H1 (cell line): ENCODE results near the gene XPNPEP1. TPM values are rescaled to one million over a fixed set of nuclear protein-coding genes. Genes with fewer than 3 reads are reported as not detected.

ENCODE experiments used
- CTCF ChIA-PET: fragments of 300-600 bp; sonication (Branson Sonifier 250); formaldehyde crosslinking; loops from one replicate; lab custom pipeline; 2021; ENCODE audit not compliant: partially characterized antibody; lab: Charles Lee
- POLR2A ChIA-PET: fragments of 300-600 bp; sonication (Branson Sonifier 250); formaldehyde crosslinking; loops from one replicate; lab custom pipeline; 2021; ENCODE audit warnings: inconsistent platforms; ENCODE audit not compliant: partially characterized antibody; lab: Charles Lee
- DNase-seq, 2 experiments: peaks; one replicate each; pipeline versions ENCODE4 v3.0.0 to v3.0.0-alpha.2; 2010 to 2022; ENCODE audit warnings: low spot score in 2 of 2, low read depth in 1 of 2, mixed read lengths in 1 of 2
- FAIRE-seq: peaks from 2 replicates; lab custom pipeline; 2011; peaks lifted over from hg19 to GRCh38; lab: Jason Lieb, UNC
- H2AFZ ChIP-seq: 2 replicates; pipeline ENCODE4 v1.8.1; 2012; ENCODE audit warnings: low read length, inconsistent platforms
- H2AK5ac ChIP-seq: 2 replicates; pipeline ENCODE4 v1.6.1; 2013; ENCODE audit warnings: low read depth, low read length
- H2BK120ac ChIP-seq: replicated peaks from 2 replicates; pipeline ENCODE3; 2013; ENCODE audit warnings: low read depth, low read length, inconsistent platforms
- H2BK12ac ChIP-seq: 2 replicates; pipeline ENCODE4 v1.6.1; 2013; ENCODE audit warnings: low read depth, low read length
- H2BK15ac ChIP-seq: 2 replicates; pipeline ENCODE4 v1.6.1; 2013; ENCODE audit warnings: low read length
- H2BK20ac ChIP-seq: 2 replicates; pipeline ENCODE4 v1.6.1; 2013; ENCODE audit warnings: low read length
- H2BK5ac ChIP-seq: 2 replicates; pipeline ENCODE4 v1.6.1; 2013; ENCODE audit warnings: low read depth, low read length
- H3K14ac ChIP-seq: 2 replicates; pipeline ENCODE4 v1.6.1; 2013; ENCODE audit warnings: inconsistent platforms; ENCODE audit not compliant: insufficient read length
- H3K18ac ChIP-seq: 2 replicates; pipeline ENCODE4 v1.6.1; 2013; ENCODE audit warnings: low read length; ENCODE audit errors: extremely low read depth
- H3K23ac ChIP-seq: 2 replicates; pipeline ENCODE4 v1.6.1; 2013; ENCODE audit warnings: inconsistent platforms; ENCODE audit not compliant: insufficient read length
- H3K23me2 ChIP-seq: 2 replicates; pipeline ENCODE4 v1.6.1; 2013; ENCODE audit warnings: low read depth, low read length
- H3K27ac ChIP-seq: 2 replicates; pipeline ENCODE4 v1.6.1; 2011; ENCODE audit warnings: low read depth, low read length, inconsistent platforms
- H3K27me3 ChIP-seq, 4 experiments: replicated peaks in 1 of 4; 1 replicate in 1 of 4; 2 replicates in 3 of 4; pipeline versions ENCODE4 v1.6.1 to v1.8.1; 2011 to 2013; ENCODE audit warnings: low read length in 3 of 4, mild to moderate bottlenecking in 3 of 4, inconsistent platforms in 2 of 4, mixed read lengths in 2 of 4, moderate library complexity in 1 of 4; ENCODE audit not compliant: control insufficient read depth in 3 of 4, insufficient read depth in 3 of 4; ENCODE audit errors: extremely low read depth in 1 of 4
- H3K36me3 ChIP-seq, 4 experiments: 2 replicates each; pipeline versions ENCODE4 v1.6.1 to v1.8.1; 2011 to 2013; ENCODE audit warnings: mild to moderate bottlenecking in 4 of 4, low read length in 3 of 4, moderate library complexity in 2 of 4, control low read depth in 1 of 4, inconsistent platforms in 1 of 4; ENCODE audit not compliant: insufficient read depth in 4 of 4, control insufficient read depth in 2 of 4
- H3K4ac ChIP-seq: replicated peaks from 2 replicates; pipeline ENCODE3; 2013; ENCODE audit warnings: low read length, low read depth, mixed read lengths, inconsistent platforms; ENCODE audit not compliant: insufficient read length
- H3K4me1 ChIP-seq, 4 experiments: replicated peaks in 1 of 4; 1 replicate in 1 of 4; 2 replicates in 3 of 4; pipeline versions ENCODE4 v1.6.1 to v1.8.1; 2011 to 2013; ENCODE audit warnings: low read length in 3 of 4, inconsistent platforms in 2 of 4, mixed read lengths in 1 of 4; ENCODE audit not compliant: insufficient read depth in 4 of 4, control insufficient read depth in 3 of 4
- H3K4me2 ChIP-seq, 2 experiments: 2 replicates each; pipeline versions ENCODE4 v1.6.1 to v1.8.1; 2011 to 2013; ENCODE audit warnings: low read depth in 2 of 2, low read length in 2 of 2, control low read depth in 1 of 2, inconsistent platforms in 1 of 2, mild to moderate bottlenecking in 1 of 2; ENCODE audit not compliant: insufficient read depth in 1 of 2
- H3K4me3 ChIP-seq, 4 experiments: fragments of 200-600, 300-600 bp in 1 of 4; sonication (generic), shearing (Covaris generic), sonication (Bioruptor Twin) in 1 of 4; 2 replicates each; pipeline versions ENCODE4 v1.5.1 to v1.8.1; 2011 to 2016; ENCODE audit warnings: low read length in 4 of 4, low read depth in 3 of 4, control low read depth in 2 of 4, inconsistent platforms in 2 of 4, mild to moderate bottlenecking in 2 of 4, mixed read lengths in 1 of 4, moderate library complexity in 1 of 4; ENCODE audit not compliant: insufficient read depth in 2 of 4; ENCODE audit errors: extremely low read depth in 1 of 4
- H3K56ac ChIP-seq: replicated peaks from 2 replicates; pipeline ENCODE3; 2013; ENCODE audit warnings: low read depth, mild to moderate bottlenecking, mixed read lengths, low read length, inconsistent platforms; ENCODE audit not compliant: insufficient read length
- H3K79me1 ChIP-seq: 2 replicates; pipeline ENCODE4 v1.6.1; 2013; ENCODE audit warnings: low read depth, low read length, control low read depth
- H3K79me2 ChIP-seq, 2 experiments: 2 replicates each; pipeline versions ENCODE4 v1.6.1 to v1.8.1; 2012 to 2013; ENCODE audit warnings: low read length in 2 of 2, mild to moderate bottlenecking in 2 of 2, inconsistent platforms in 1 of 2; ENCODE audit not compliant: insufficient read depth in 2 of 2, control insufficient read depth in 1 of 2
- H3K9ac ChIP-seq, 4 experiments: replicated peaks in 1 of 4; 1 replicate in 1 of 4; 2 replicates in 3 of 4; pipeline versions ENCODE4 v1.6.1 to v1.8.1; 2011 to 2013; ENCODE audit warnings: low read depth in 3 of 4, low read length in 3 of 4, control low read depth in 2 of 4, mild to moderate bottlenecking in 2 of 4, moderate library complexity in 2 of 4, inconsistent platforms in 1 of 4; ENCODE audit errors: extremely low read depth in 1 of 4
- H3K9me3 ChIP-seq, 2 experiments: 2 replicates each; pipeline versions ENCODE4 v1.6.1 to v1.8.1; 2012 to 2013; ENCODE audit warnings: mild to moderate bottlenecking in 2 of 2, moderate library complexity in 2 of 2, control low read depth in 1 of 2, inconsistent platforms in 1 of 2, low read depth in 1 of 2, low read length in 1 of 2, mixed read lengths in 1 of 2; ENCODE audit not compliant: insufficient read depth in 2 of 2
- H4K20me1 ChIP-seq, 2 experiments: replicated peaks in 1 of 2; 2 replicates each; pipeline versions ENCODE3 to v1.8.1; 2011 to 2013; ENCODE audit warnings: inconsistent platforms in 2 of 2, low read length in 2 of 2, mild to moderate bottlenecking in 1 of 2; ENCODE audit not compliant: insufficient read depth in 2 of 2, control insufficient read depth in 1 of 2
- H4K5ac ChIP-seq: 2 replicates; pipeline ENCODE4 v1.6.1; 2013; ENCODE audit warnings: low read length, low read depth, mixed read lengths, inconsistent platforms; ENCODE audit not compliant: insufficient read length
- H4K8ac ChIP-seq: 2 replicates; pipeline ENCODE4 v1.8.0; 2013; ENCODE audit warnings: mild to moderate bottlenecking, moderate library complexity, low read length, inconsistent platforms; ENCODE audit not compliant: insufficient read depth; ENCODE audit errors: extremely low read depth
- H4K91ac ChIP-seq: replicated peaks from 2 replicates; pipeline ENCODE3; 2013; ENCODE audit warnings: low read length, mixed read lengths, inconsistent platforms; ENCODE audit not compliant: insufficient read length
- CHD2 ChIP-seq: IDR thresholded peaks from 2 replicates; pipeline ENCODE4 v1.6.1; 2012; ENCODE audit warnings: low read length, improper control_type of control experiment
- EZH2 ChIP-seq: fragments of 200-600 bp; sonication (generic); IDR thresholded peaks from 2 replicates; pipeline ENCODE4 v1.7.1; 2012; ENCODE audit warnings: low read depth, mild to moderate bottlenecking, moderate library complexity, low read length, inconsistent platforms; ENCODE audit not compliant: severe bottlenecking
- GTF2F1 ChIP-seq: IDR thresholded peaks from 2 replicates; pipeline ENCODE4 v1.6.1; 2012; ENCODE audit warnings: low read depth, low read length, improper control_type of control experiment, borderline replicate concordance
- POU5F1 ChIP-seq: IDR thresholded peaks from 2 replicates; pipeline ENCODE4 v1.6.1; 2011; ENCODE audit warnings: low read depth, mild to moderate bottlenecking, low read length, moderate library complexity
- TAF1 ChIP-seq: IDR thresholded peaks from 2 replicates; pipeline ENCODE4 v1.6.1; 2011; ENCODE audit warnings: mild to moderate bottlenecking, low read depth, low read length
- TAF7 ChIP-seq: optimal IDR thresholded peaks from 2 replicates; pipeline ENCODE3; 2011; ENCODE audit warnings: low read depth, mild to moderate bottlenecking, inconsistent platforms, low read length, moderate library complexity, borderline replicate concordance
- USF2 ChIP-seq: IDR thresholded peaks from 2 replicates; pipeline ENCODE4 v1.6.1; 2011; ENCODE audit warnings: low read length, improper control_type of control experiment
- YY1 ChIP-seq: IDR thresholded peaks from 2 replicates; pipeline ENCODE4 v1.6.1; 2011; ENCODE audit warnings: low read depth, mild to moderate bottlenecking, low read length
- WGBS, 2 experiments: shearing (Covaris generic) in 1 of 2; methylation state at CpG; one replicate each; pipeline versions ENCODE4 v1.1.6 to v1.1.7; 2013 to 2015; ENCODE audit warnings: low lambda C conversion rate in 2 of 2, mixed read lengths in 2 of 2, inconsistent platforms in 1 of 2, low coverage in 1 of 2, missing lambda C conversion rate in 1 of 2; ENCODE audit not compliant: insufficient replicate concordance in 2 of 2, insufficient coverage in 1 of 2, insufficient read length in 1 of 2; ENCODE audit errors: extremely low coverage in 1 of 2, missing lambda C conversion rate in 1 of 2; 5-methylcytosine and 5-hydroxymethylcytosine counted together
- polyA plus RNA-seq, 7 experiments: library from polyadenylated mRNA; depleted of rRNA in 3 of 7; stranded (reverse) in 5 of 7; unstranded in 2 of 7; fragments of >200 nt in 5 of 7; fragments of 200-250 nt in 2 of 7; gene quantifications; 1 replicate in 5 of 7; 2 replicates in 1 of 7; 4 replicates in 1 of 7; pipeline versions ENCODE4 v1.2.1 to v1.2.3, GENCODE V29; 2011 to 2013; ENCODE audit warnings: missing spikeins in 2 of 7, mixed read lengths in 2 of 7
- total RNA-seq: library from RNA; stranded (reverse); fragmentation: NEBNext Ultra II Directional; extraction: Animal tissue kit (Norgen Biotek cat#: 25700); gene quantifications from 2 replicates; pipeline ENCODE4 v1.2.1, GENCODE V29; 2021
- TF ChIP-seq, protein P1 (sequence below): IDR thresholded peaks from 2 replicates; pipeline ENCODE4 v1.6.1; 2011; ENCODE audit warnings: low read depth, mild to moderate bottlenecking, low read length; ENCODE audit not compliant: insufficient read depth

XPNPEP1 gene
- total and polyA plus RNA-seq, 2 of the 8 experiments (the other 6 are each of a cell fraction or from before 2014, with no cell fraction given): 61.1 to 201 TPM

DNA sequence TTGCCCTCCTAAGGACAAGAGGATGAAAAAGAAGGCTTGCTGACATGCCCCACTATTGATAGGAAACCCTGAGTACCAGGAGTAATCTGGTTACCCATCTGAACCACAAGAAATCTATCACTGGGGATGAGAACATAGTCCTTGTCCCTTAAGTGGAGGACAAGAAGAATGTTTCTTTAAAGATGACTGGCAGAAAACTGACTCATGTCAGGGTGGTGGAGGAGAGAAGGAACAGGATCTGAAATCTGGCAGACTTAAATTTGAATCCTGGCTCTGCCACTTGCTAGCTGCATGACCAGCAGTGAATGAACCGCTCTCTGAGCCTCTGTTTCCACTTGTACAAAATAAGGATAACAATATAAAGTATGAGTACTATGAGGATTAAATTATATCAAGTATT, 38.9 kb upstream of the XPNPEP1 start:
- TF ChIP-seq TAF7 (no peak), USF2 (no peak), YY1 (no peak), POU5F1 (no peak), GTF2F1 (no peak), EZH2 (no peak), TAF1 (no peak), CHD2 (no peak)
- TF ChIP-seq, protein P1, sequence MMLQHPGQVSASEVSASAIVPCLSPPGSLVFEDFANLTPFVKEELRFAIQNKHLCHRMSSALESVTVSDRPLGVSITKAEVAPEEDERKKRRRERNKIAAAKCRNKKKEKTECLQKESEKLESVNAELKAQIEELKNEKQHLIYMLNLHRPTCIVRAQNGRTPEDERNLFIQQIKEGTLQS: no peak
- CTCF ChIA-PET: interaction anchor here (0.7 to 3.4 kb wide), 5 partner anchors 10 to 78 kb away, joined by 3 to 10 read pairs (median 5); no protein-coding TSS in a partner anchor
- H2BK15ac ChIP-seq: no peak overlapping the region
- H3K79me1 ChIP-seq: no peaks in the 10 kb centered on the region
- WGBS, 2 experiments: 96% methylated on average over 1 of the region's 1 CpG; no CpG with 5 or more reads in 1 of the 2 experiments
- H3K18ac ChIP-seq: peak overlapping the region; percentile 43; the same call in 1 of the 2 replicates
- H3K4ac ChIP-seq: peak overlapping the region; percentile 45
- no peaks in the 10 kb centered on the region for H3K9me3 ChIP-seq
- no peaks in the 10 kb centered on the region; the same call in 1 of the 2 replicates for H3K23me2 ChIP-seq
- H4K8ac ChIP-seq: no peak overlapping the region
- no peaks in the 10 kb centered on the region for H3K79me2 ChIP-seq
- H3K56ac ChIP-seq: no peak overlapping the region
- no peak overlapping the region for H3K14ac ChIP-seq
- FAIRE-seq (peak; percentile 28), DNase-seq (no peak)
- no peak overlapping the region for H2BK5ac ChIP-seq
- peaks cover 8 to 14% (median 10%) of the 10 kb centered on the region in 4 experiments; a peak in 6 of 7 replicates for H3K4me1 ChIP-seq
- H3K4me3 ChIP-seq: no peak overlapping the region
- POLR2A ChIA-PET: no interaction called here
- no peak overlapping the region for H3K9ac ChIP-seq
- H4K91ac ChIP-seq: no peak overlapping the region
- no peak overlapping the region for H3K27ac ChIP-seq
- H3K27me3 ChIP-seq: no peaks in the 10 kb centered on the region
- peak overlapping the region; percentile 2; the same call in 1 of the 2 replicates for H2BK12ac ChIP-seq
- no peak overlapping the region for H2AK5ac ChIP-seq
- H2AFZ ChIP-seq: peak overlapping the region; percentile 55; the same call in 1 of the 2 replicates
- H3K23ac ChIP-seq: no peak overlapping the region
- peak overlapping the region in 1 of 2 experiments; percentile 20; a peak in 1 of 4 replicates for H3K4me2 ChIP-seq
- H4K20me1 ChIP-seq: no peaks in the 10 kb centered on the region
- H2BK20ac ChIP-seq: no peak overlapping the region
- H3K36me3 ChIP-seq: no peaks in the 10 kb centered on the region
- H4K5ac ChIP-seq: no peak overlapping the region
- no peak overlapping the region for H2BK120ac ChIP-seq
